Astrocyte of the spinal cord (primary cell): ENCODE measurements around the gene PRXL2B.
A peak's percentile ranks its signal among the peaks of the same experiment; 100 is the strongest.
"Not testable (repeated sequence)": the region's sequence is repeated elsewhere in the genome, so short reads cannot be mapped to it uniquely, and the experiment has no call there.

Experiments used
- DNase-seq: peaks from one replicate; pipeline ENCODE4 v3.0.0; 2011; ENCODE audit warnings: low read depth, low spot score
- H3K4me3 ChIP-seq: 2 replicates; pipeline ENCODE4 v1.5.1; 2011; ENCODE audit warnings: low read depth, mild to moderate bottlenecking, low read length, moderate library complexity
- CTCF ChIP-seq: IDR thresholded peaks from 2 replicates; pipeline ENCODE4 v1.5.1; 2012; ENCODE audit warnings: low read depth, mild to moderate bottlenecking, low read length, inconsistent platforms
- in situ Hi-C: cut with HindIII; loops from 2 replicates; pipeline ENCODE4 v1.10.0; 2017; ENCODE audit warnings: low sequenced_read_pairs

Gene PRXL2B

GRCh38 chr1:2545754-2546514, 40.6 kb upstream of the PRXL2B start:
- H3K4me3 ChIP-seq: peak overlapping the region; percentile 43
- in situ Hi-C loops: no loop called here
- TF ChIP-seq CTCF: no peak
- DNase-seq: peak; percentile 67

- in situ Hi-C loops: no loop called here
- DNase-seq: peak; percentile 70
- TF ChIP-seq CTCF: no peak
- peak overlapping the region; percentile 43 for H3K4me3 ChIP-seq
Observed at GRCh38 chr1:2546515-2547209, 39.9 kb upstream of the PRXL2B start.

- in situ Hi-C loops: no loop called here
- H3K4me3 ChIP-seq: peak overlapping the region; percentile 43
- no peak for TF ChIP-seq CTCF
- DNase-seq: no peak
Observed at GRCh38 chr1:2547210-2548067, 39.1 kb upstream of the PRXL2B start.

- no peak overlapping the region for H3K4me3 ChIP-seq
- in situ Hi-C loops: no loop called here
Observed at GRCh38 chr1:2548068-2548589, 38.4 kb upstream of the PRXL2B start.

GRCh38 chr1:2549367-2550029, 37.1 kb upstream of the PRXL2B start:
- in situ Hi-C loops, H3K4me3 ChIP-seq, DNase-seq: not testable (repeated sequence)

More at GRCh38 chr1:2548068-2548589, 38.4 kb upstream of the PRXL2B start:
- peak; percentile 55 for DNase-seq
- TF ChIP-seq CTCF: peak; percentile 97

GRCh38 chr1:2550309-2550861, 36.2 kb upstream of the PRXL2B start:
- H3K4me3 ChIP-seq, DNase-seq, in situ Hi-C loops: not testable (repeated sequence)

- H3K4me3 ChIP-seq, in situ Hi-C loops, DNase-seq: not testable (repeated sequence)
Observed at GRCh38 chr1:2551544-2551943, 35.0 kb upstream of the PRXL2B start.
